DND-41 (cell line): ENCODE data around the gene ACTG1.

Source experiments
- EZH2 ChIP-seq: IDR thresholded peaks from 3 replicates; pipeline ENCODE4 v1.6.1; 2012; ENCODE audit warnings: borderline replicate concordance, low read depth, mild to moderate bottlenecking, moderate library complexity, low read length, inconsistent platforms; ENCODE audit not compliant: severe bottlenecking
- TF ChIP-seq, protein P1 (sequence below): IDR thresholded peaks from 2 replicates; pipeline ENCODE4 v1.5.1; 2012; ENCODE audit warnings: borderline replicate concordance, low read length, moderate library complexity, mild to moderate bottlenecking; ENCODE audit not compliant: poor library complexity, severe bottlenecking; ENCODE audit errors: extremely low read depth

- TF ChIP-seq, protein P1, sequence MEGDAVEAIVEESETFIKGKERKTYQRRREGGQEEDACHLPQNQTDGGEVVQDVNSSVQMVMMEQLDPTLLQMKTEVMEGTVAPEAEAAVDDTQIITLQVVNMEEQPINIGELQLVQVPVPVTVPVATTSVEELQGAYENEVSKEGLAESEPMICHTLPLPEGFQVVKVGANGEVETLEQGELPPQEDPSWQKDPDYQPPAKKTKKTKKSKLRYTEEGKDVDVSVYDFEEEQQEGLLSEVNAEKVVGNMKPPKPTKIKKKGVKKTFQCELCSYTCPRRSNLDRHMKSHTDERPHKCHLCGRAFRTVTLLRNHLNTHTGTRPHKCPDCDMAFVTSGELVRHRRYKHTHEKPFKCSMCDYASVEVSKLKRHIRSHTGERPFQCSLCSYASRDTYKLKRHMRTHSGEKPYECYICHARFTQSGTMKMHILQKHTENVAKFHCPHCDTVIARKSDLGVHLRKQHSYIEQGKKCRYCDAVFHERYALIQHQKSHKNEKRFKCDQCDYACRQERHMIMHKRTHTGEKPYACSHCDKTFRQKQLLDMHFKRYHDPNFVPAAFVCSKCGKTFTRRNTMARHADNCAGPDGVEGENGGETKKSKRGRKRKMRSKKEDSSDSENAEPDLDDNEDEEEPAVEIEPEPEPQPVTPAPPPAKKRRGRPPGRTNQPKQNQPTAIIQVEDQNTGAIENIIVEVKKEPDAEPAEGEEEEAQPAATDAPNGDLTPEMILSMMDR, result no peak
- no peak for TF ChIP-seq EZH2
Measured at GRCh38 chr17:81491761-81492160, 20.8 kb downstream of the ACTG1 start.
